NCI-H1105 treated with DMSO at 0.1 percent for 48 hours (cell line): ENCODE data around the gene KCTD2.
"Not testable (repeated sequence)": the region's sequence is repeated elsewhere in the genome, so short reads cannot be mapped to it uniquely, and the experiment has no call there.

Source experiments
- DNase-seq: peaks from one replicate; lab custom pipeline; 2025; lab: John Stamatoyannopoulos, UW

KCTD2 gene

DNA sequence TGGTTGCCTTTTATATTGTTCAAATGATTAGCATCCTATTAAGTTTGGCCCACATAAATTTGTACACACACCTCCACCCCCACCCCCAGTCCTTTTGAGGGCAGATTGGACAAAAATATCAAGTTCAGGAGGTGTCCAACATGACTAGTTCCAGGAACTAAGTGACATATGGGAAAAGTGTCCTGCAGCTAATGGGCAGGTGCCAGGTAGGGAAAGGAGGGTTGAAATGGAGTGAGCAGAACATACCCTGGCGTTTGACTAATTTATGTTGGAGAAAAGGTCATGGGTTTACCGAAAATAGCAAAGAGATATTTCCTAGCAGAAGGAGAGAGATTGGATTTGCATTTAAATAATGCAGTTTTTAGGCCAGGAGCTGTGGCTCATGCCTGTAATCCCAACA, 4.9 kb downstream of the KCTD2 start:
- DNase-seq = no peak

DNA sequence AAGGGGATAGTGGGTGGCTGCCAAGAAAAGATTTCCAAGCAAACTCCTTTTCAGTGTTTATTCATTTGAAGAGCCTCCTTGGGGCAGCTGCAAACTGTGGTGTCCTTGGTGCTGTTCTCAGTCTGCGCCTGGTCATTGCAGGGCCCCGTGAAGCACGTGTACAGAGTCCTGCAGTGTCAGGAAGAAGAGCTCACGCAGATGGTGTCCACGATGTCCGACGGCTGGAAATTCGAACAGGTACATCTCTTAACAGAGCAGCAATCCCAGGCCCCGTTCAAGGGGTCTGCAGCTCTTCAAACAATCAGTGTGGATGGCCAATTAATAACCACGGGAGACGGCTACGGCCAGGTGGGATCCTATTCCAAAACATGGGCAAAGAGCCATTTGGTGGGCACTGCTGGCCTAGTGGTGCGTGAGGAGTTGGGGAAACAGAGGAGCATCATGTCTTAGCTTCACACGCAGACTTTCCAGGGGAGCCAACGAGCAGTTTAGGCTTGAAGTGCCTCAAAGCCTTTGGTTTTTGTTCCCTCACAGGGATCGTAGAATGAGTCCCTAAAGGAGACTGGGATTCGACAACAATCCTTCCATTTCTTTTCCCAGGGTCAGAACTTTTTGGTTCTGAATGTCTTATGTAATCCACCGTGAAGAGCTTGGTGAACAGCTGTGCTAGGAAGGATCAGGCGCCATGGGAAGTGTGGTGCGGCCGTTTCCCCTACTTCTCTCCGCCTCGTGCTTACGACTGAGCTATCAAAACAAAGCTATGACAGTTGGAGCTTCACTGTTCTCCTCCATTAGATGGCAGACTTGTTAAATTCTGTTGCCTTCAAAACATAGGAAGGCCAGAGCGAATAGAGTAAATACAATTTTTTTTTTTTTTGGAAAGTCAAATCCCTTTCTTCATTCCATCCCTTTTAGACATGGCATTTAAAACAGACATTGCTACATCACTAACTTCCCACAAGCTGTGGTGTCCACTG, 12.6 kb downstream of the KCTD2 start:
- no peak for DNase-seq

DNA sequence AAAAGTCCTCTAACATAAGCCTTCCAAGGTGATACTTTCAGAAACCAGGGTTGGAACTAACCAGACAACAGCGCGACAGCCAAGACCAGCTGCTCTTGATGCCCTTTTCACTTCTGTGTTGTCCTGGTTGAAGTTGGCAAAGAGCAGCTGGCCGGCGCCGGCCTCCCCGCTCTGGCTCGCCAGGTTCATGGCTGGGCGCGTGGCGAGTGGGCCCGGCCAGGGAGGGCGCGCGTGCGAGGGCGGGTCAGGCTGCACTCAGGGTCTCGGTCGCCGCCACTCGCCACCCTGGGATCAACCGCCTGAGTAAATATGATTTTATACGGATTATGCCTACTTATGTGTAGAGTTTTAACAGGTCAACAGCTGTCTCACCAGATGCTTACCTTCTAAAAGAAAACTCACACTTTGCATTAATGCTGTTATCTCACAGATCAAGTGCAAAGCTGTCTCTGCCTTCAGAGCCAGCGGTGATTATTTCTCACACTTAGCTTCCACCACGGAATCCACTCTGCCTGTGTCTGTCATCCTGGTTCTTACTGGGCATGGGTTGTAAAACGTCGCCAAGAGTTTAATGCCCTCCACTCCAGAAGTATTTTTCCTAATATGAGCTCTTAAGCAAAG, 13.5 kb downstream of the KCTD2 start:
- DNase-seq = no peak

DNA sequence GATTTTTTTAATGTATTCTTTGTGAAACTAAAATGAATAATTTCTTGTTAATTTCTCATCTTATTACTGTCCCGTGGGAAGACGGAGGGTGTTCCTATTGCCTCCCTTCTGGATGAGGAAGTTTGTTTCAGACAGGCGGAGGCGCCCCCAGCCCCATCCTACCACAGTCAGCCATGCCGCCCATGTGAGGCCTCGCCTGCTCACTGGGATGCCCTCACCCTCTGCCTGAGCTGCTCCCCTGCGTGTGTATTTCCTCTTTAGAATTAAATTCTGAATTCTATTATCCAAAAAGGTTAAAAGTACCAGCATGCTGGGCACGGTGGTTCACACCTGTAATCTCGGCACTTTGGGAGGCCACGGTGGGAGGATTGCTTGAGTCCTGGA, 14.0 kb downstream of the KCTD2 start:
- no peak for DNase-seq

DNA sequence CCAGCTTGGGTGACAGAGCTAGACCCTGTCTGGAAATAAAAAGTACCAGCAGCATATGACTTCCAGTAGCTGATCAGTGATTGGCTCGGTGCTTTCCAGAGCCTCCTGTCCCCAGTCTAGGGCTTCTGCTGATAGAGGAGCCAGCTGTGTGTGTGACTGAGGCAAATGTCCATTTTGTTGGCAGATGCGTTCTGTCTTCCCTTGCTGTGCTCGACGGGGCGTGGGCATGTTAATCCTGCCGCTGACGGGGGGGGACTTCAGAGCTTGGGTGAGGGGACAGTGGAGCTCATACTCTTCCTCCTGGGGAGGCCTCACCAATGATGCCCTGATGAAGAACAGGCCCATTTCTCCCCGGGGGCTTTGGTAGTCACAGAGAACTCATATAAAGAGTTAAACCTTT, 14.6 kb downstream of the KCTD2 start:
- DNase-seq = no peak

DNA sequence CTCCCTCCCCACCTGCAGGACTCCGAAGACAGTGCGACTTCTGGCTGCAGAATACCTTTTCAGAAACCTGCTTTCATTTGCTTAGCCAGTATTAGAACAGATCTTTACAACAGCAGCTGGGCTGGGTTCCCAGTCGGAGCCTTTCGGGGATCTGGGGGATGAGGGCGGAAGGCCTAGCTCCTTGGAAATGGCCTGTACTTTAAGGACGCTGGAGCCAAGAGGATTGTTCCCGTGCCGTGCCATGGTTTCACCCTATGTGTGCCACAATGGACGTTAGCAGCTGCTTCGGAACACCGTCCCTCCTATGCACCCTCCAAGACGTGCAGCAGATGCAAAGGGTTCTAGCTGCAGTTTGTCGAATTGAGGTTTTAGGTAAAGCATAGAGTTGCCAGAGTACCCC, 16.2 kb downstream of the KCTD2 start:
- DNase-seq = no peak

DNA sequence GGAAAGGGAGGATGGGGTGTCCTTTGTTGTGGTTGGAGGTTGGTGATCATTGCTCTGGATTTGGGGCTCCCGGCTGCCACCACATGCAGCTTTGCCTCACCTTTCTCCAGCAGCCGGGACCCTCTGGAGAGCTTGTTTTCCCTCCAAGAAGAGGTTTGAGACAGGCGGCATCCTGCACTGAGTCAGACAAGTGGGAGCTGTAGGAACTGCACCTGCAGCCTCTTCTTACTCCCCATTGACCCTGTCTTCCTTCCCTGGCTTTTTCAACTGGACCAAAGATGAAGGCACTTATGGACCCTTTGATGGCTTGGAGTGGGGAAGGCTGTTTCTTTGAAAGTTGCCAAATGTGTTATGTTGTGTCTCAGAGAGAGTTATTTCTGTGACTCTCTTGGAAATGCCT, 16.6 kb downstream of the KCTD2 start:
- DNase-seq = no peak

DNA sequence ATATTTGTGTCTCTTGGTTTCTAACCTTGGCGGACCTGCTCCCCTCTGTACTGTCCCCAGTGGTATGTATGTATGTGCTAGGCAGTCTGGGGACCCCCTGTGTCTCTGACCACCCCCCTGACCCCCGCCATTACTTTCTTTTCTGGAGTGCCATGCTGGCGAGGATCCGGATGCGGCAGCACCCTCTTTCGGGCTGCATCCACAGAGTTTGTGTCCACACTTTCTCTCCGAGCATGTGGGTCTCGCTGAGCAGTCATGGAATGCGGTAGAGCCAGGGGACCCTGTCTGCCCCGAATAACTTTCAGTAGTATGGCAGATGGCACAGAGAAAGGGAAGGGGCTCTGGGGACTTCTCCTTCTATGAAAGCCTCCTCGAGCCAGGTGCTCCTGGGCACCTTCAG, 17.0 kb downstream of the KCTD2 start:
- DNase-seq = no peak

DNA sequence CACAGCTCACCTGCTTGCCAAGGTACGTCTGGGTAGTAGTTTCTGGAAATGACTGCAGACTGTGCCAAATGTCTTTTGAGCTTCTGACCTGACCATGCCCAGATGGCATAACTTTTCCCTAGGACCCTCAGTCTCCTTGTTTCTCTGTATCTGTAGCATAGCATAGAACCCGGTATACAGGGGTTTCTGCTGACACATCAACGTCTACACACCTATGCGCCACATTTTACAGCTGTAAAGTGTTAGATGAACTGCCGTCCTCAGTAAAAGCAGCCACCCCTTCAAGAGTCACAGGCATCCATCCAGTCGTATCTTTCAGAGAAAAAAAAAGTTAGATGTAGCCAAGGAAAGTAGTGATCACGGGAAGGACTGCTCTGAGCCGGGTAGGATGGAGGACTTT, 17.4 kb downstream of the KCTD2 start:
- no peak for DNase-seq

DNA sequence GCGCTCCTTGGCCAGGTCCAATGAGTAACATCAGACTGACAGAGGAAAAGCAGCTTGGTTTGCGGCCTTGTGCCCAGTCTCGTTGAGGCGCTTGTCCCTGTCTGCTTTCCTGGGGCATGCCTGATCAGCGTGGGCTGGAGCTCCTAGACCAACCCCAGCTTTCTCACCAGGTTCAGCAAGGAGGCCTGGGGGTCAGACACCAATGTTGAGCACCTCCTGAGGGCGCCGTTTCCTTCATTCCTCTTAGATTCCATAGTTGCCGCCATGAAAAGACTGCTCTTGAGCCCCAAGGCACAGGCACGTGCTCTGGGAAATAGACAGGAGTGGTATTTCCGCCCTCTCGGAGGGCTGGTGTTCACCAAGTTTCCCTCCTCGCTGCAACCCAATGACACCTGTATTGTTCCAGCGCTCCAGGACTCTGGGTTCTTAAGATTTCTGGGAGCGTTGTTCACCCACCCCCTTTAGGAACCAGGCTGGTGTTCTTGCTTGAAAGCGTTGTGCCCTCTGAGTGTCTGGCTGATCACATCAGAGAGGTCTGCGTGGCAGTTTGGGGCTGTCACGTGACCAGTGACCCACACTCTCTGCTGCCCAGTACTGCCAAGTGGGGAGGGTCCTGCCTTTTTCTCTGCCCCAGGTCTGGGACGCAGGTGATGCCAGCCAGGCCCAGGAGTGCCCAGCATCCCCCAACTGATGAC, 18.0 kb downstream of the KCTD2 start:
- no peak for DNase-seq

DNA sequence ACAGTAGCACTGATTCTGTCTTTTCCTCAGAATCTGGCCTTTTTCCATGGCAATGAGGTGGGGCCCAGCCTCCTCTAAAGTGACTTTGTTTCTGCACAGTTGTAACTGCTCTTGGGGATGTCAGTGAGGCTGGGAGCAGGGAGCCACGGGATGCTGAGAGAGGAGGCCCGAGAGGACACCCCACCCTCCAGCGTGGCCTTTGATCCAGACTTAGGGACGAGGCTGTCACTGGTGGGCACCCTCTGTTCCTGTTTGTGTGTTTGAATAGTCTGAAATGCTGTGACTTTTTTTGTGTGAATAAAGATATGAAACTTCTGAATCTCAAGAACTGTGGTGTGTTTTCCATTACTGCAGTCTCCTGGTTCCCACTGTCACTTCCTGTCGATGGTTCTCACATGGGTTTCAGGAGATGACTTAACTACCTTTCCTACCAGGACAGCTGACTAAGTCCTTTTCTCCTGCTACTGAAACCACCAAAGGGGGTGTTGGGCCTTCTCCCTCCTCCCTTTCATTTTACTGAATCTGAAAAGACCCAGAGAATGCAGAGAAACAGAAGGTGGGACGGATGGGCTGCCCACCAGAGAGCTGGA, 18.6 kb downstream of the KCTD2 start:
- no peak for DNase-seq

DNA sequence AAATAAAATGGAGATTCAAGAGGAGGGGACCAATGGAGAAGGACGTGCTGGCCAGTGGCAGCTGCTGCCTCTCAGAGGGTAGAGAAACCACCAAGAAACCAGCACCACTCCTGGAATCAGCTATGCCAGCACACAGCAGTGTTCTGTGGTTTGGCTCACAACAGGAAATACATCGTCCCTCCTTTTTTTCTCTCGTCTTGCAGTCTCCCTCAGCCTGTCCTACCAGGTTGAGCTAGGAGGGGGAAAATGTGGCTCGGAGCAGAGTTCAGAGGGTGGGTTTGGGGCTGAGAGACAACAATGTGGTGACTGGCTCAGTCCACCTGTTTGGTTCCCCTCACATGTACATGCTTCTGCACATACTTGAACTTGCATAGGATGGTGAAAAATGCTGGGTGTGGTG, 20.8 kb downstream of the KCTD2 start:
- no peak for DNase-seq

DNA sequence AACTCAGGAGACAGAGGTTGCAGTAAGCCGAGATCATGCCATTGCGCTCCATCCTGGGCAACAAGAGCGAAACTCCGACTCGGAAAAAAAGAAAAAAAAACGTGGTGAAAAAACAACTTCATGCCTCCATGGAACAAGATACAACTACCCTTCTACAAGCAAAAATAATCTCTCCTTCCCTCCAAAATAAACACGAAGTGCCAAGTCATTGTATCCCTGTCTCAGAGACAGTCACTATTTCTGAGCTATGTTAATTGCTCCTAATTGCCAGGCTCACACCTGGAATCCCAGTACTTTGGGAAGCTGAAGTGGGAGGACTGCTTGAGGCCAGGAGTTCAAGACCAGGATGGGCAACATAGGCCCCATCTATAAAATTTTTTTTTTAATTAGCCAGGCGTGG, 21.7 kb downstream of the KCTD2 start:
- DNase-seq = no peak

DNA sequence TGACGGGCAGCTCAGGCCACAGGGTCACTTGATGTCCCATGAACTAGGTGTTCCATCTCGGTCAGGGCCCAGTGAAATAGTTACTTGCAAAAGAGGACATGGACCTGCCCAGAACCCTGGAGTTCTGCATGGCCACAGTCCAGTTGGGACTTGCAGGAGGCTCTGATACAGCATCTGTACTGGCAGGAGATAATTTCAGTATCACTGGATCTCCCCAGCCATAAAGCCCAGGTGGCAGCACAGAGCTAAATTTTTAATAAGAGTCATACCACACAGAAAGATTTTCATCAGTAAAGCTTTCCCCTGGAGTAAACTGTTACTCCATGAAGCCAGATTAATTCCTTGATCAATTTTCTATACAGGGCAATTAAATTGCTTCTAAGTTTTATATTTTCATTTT, 22.8 kb downstream of the KCTD2 start:
- no peak for DNase-seq

DNA sequence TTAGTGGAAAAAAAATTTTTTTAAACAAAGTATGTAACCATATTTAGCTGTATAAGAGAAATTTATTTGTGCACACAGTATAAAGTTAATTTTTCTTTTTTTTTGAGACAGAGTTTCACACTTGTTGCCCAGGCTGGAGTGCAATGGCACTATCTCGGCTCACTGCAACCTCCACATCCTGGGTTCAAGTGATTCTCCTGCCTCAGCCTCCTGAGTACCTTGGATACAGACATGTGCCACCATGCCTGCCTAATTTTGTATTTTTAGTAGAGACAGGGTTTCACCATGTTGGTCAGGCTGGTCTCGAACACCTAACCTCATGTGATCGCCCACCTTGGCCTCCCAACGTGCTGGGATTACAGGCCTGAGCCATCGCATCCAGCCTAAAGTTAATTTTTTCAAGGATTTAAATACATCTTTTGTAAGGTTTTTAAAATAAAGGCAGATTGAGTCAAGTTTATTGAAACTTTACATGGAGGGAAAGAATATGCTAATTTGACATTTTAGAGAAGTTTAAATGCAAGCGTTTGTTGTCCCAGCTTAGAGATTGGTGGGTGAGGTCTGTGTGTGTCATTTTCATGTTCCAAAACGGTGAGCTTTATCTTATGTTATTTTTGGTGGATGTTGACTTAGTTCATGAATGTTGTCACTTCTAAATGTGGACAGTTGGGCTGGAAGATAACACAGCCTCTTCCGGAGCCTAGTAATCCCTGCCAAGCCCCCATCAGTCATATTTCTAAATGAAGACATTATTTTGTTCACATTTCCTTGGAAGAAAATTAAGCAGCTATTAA, 24.6 kb downstream of the KCTD2 start:
- not testable (repeated sequence) for DNase-seq

DNA sequence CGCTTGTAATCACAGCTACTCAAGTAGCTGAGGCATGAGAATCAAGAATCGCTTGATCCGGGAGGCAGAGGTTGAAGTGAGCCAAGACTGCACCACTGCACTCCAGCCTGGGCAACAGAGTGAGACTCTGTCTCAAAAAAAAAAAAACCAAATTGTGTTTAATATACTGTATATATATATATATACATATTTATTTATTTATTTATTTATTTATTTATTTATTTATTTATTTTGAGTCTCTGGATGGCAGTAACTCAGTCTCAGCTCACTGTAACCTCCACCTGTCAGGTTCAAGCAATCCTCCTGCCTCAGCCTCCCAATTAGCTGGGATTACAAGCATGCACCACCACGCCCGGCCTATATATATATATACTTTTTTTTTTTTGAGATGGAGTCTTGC, 25.9 kb downstream of the KCTD2 start:
- DNase-seq = not testable (repeated sequence)

DNA sequence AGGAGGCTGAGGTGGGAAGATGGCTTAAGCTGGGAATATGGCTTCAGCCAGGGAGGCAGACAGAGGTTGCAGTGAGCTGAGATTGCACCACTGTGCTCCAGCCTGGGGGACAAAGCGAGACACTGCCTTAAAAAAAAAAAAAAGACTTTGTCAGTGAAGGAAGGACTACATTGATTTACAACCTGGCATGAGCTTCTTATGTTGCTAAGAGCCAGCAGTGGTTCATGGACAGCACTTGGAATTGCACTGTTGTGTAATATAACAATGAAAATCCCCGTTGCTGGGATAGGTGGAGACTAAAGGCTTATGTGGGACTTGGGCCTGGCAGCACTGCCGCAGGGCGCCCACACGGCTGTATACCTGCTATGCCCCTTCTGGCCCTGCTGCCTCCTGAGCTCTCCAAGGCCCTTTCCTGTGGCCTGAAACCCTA, 26.6 kb downstream of the KCTD2 start:
- DNase-seq = no peak

DNA sequence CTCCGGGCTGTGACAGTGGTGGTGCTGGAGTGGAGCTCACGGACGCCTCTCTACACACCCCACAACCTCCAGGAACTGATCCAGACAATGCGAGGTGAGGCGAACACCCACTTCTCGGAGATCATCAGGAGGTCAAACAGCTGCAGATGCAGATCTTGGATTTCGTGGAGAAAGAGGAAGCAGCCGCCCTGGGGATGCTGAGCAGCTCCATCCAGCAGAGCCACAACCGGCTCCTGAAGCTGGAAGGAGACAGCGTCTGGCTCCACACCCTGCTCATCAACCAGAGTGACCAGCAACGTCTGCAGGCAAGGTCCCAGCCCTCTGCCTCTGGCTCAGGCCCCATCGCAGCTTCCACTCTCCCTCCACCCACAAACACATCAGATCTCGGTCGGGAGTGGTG, 27.5 kb downstream of the KCTD2 start:
- no peak for DNase-seq

DNA sequence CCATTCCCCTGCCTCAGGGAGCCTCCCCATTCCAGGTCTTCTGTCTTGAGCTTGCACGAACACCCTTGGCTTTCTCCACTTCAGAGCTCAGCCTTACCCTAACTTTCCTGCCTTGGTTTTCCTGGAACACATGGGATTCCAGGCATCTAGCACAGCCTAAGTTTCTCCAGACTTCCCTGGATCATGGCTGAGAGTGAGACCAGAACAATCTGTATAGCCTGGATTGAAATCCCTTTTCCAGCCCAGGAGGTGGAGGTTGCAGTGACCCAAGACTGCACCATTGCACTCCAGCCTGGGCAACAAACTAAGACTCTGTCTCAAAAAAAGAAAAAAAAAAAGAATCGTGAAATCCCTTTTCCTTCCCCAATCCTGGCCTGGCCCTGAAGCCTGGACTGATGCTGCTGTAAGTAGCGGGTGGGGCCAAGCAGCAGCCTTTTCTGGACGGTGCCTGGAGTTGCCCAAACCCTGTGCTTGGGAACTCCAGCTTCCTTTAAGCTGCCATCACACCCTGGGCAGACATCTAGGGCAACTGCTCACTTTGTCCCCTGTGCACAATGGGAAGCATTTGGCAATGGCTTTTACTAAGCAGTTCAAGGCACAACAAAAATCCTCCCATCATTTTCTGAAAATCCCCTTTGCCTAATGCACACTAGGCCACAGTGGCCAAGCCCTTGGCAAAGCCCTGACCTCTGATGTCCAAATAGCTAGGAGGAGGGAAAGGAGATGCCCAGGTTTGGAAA, 28.7 kb downstream of the KCTD2 start:
- no peak for DNase-seq

DNA sequence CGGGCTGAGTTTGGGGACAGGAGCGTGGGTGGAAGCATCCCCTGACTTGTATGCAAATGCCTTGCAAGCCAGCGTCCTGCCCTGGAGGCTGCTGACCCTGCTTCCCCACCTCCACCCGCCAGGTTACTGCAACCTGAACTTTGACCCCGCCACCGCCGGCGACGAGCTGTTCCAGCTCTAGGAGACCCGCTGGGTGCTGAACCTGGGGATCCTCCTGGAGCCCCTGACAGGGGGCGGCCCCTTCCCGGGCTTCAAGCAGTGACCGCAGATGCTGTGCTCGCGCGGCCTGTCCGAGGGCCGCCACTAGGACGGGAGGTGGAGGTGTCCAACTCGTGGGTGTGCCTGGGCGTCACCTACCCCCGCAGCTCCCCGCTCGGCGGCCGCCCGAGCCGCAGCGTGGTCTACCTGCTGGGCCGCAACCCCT, 30.1 kb downstream of the KCTD2 start:
- DNase-seq = no peak
